DND-41 (cell line): Measurements from ENCODE around the gene SPC24.

Experiments
- ATAC-seq: fragments of 200-7000 bp; cut with Tn5 transposase; 3 replicates; pipeline ENCODE4 v1.9.1; 2021; ENCODE audit warnings: low read depth; ENCODE audit not compliant: insufficient read depth
- DNase-seq: peaks from one replicate; pipeline ENCODE4 v3.0.0-alpha.2; 2020
- H2AFZ ChIP-seq: 2 replicates; pipeline ENCODE4 v1.6.0; 2012; ENCODE audit warnings: low read depth, low read length
- H3K27ac ChIP-seq: 2 replicates; pipeline ENCODE4 v1.5.1; 2012; ENCODE audit warnings: low read length, inconsistent platforms
- H3K27me3 ChIP-seq: fragments of 200-600 bp; sonication (generic); 2 replicates; pipeline ENCODE4 v1.6.0; 2012; ENCODE audit warnings: low read length, mild to moderate bottlenecking, inconsistent platforms; ENCODE audit not compliant: insufficient read depth, poor library complexity
- H3K36me3 ChIP-seq: 2 replicates; pipeline ENCODE4 v1.5.1; 2012; ENCODE audit warnings: low read length, inconsistent platforms; ENCODE audit not compliant: insufficient read depth
- H3K4me1 ChIP-seq: 2 replicates; pipeline ENCODE4 v1.5.1; 2012; ENCODE audit warnings: mild to moderate bottlenecking, low read length; ENCODE audit not compliant: insufficient read depth
- H3K4me2 ChIP-seq: 2 replicates; pipeline ENCODE4 v1.6.0; 2012; ENCODE audit warnings: mild to moderate bottlenecking, moderate library complexity, low read length, inconsistent platforms; ENCODE audit not compliant: insufficient read depth
- H3K4me3 ChIP-seq, 2 experiments: fragments of 200-600 bp in 1 of 2; shearing (Covaris generic) in 1 of 2; 2 replicates each; pipeline ENCODE4 v1.5.1; 2012 to 2016; ENCODE audit warnings: inconsistent platforms in 2 of 2, low read length in 2 of 2, mild to moderate bottlenecking in 2 of 2, low read depth in 1 of 2, moderate library complexity in 1 of 2
- H3K79me2 ChIP-seq: 2 replicates; pipeline ENCODE4 v1.6.0; 2012; ENCODE audit warnings: low read length, inconsistent platforms; ENCODE audit not compliant: insufficient read depth
- H3K9ac ChIP-seq: 2 replicates; pipeline ENCODE4 v1.6.0; 2012; ENCODE audit warnings: low read depth, mild to moderate bottlenecking, inconsistent platforms, low read length, moderate library complexity
- H3K9me3 ChIP-seq: 2 replicates; pipeline ENCODE4 v1.5.1; 2012; ENCODE audit warnings: low read length, moderate library complexity, mild to moderate bottlenecking, inconsistent platforms; ENCODE audit not compliant: insufficient read depth, severe bottlenecking
- H4K20me1 ChIP-seq: 2 replicates; pipeline ENCODE4 v1.6.0; 2012; ENCODE audit warnings: low read length; ENCODE audit not compliant: insufficient read depth
- EZH2 ChIP-seq: IDR thresholded peaks from 3 replicates; pipeline ENCODE4 v1.6.1; 2012; ENCODE audit warnings: borderline replicate concordance, low read depth, mild to moderate bottlenecking, moderate library complexity, low read length, inconsistent platforms; ENCODE audit not compliant: severe bottlenecking
- TF ChIP-seq, protein P1 (sequence below): IDR thresholded peaks from 2 replicates; pipeline ENCODE4 v1.5.1; 2012; ENCODE audit warnings: borderline replicate concordance, low read length, moderate library complexity, mild to moderate bottlenecking; ENCODE audit not compliant: poor library complexity, severe bottlenecking; ENCODE audit errors: extremely low read depth

SPC24 gene

DNA sequence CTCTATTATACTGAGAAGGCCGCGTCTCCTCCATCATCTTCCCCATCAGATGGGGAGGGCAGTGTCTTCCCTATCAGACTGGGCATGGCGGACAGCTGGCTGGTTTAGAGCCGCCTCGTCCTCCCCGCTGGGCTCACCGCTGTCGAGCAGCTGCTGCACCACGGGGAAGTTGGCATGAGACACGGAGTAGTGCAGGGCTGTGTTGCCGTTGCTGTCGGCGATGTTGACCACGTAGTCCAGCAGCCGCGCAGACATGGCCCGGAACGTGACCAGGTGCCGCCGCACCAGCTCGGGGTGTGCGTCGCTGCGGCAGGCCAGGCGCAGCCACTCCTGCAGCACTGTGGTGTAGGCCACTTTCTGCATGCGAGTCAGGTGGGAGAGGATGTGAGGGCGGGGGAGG lies 18.8 kb upstream of the SPC24 start:
- Histone ChIP-seq H3K4me2 (no peak overlapping the region), H3K4me1 (no peaks in the 10 kb centered on the region), H3K9me3 (no peaks in the 10 kb centered on the region), H3K27ac (no peak overlapping the region), H4K20me1 (no peaks in the 10 kb centered on the region), H3K36me3 (no peaks in the 10 kb centered on the region), H3K9ac (no peak overlapping the region), H3K79me2 (no peaks in the 10 kb centered on the region), H2AFZ (no peak overlapping the region), H3K4me3 (no peak overlapping the region), H3K27me3 (no peaks in the 10 kb centered on the region)
- DNase-seq = no peak
- TF ChIP-seq, protein P1, sequence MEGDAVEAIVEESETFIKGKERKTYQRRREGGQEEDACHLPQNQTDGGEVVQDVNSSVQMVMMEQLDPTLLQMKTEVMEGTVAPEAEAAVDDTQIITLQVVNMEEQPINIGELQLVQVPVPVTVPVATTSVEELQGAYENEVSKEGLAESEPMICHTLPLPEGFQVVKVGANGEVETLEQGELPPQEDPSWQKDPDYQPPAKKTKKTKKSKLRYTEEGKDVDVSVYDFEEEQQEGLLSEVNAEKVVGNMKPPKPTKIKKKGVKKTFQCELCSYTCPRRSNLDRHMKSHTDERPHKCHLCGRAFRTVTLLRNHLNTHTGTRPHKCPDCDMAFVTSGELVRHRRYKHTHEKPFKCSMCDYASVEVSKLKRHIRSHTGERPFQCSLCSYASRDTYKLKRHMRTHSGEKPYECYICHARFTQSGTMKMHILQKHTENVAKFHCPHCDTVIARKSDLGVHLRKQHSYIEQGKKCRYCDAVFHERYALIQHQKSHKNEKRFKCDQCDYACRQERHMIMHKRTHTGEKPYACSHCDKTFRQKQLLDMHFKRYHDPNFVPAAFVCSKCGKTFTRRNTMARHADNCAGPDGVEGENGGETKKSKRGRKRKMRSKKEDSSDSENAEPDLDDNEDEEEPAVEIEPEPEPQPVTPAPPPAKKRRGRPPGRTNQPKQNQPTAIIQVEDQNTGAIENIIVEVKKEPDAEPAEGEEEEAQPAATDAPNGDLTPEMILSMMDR = no peak
- no peak for TF ChIP-seq EZH2
- no peak for ATAC-seq

DNA sequence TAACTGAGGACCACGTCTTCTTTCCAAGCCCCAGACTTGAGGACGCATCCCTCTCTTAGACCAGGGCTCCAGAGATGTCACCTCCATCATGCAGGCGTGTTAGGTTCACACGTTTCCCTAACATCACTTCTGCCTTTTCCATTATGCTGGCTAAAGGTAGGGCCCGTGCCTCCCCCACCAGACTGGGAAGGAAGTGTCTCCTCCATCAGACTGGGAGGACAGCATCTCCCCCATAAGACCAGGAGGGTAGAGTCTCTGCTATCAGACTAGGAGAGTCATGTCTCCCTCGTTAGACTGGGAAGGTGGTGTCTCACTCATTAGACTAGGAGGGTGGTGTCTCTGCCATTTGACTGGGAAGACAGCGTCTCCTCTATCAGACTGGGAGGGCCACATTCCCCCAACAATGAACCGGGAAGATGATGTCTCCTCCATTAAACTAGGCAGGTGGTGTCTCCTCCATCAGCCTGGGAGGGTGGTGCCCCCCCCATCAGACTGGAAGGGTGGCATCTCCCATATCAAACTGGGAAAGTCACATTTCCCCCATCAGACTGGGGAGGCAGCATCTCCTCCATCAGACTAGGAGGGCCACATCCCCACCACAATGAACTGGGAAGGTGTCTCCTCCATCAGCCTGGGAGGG lies 18.1 kb upstream of the SPC24 start:
- H4K20me1 ChIP-seq = no peaks in the 10 kb centered on the region
- no peaks in the 10 kb centered on the region for H3K36me3 ChIP-seq
- no peak for TF ChIP-seq EZH2
- TF ChIP-seq, protein P1 = no peak
- H2AFZ ChIP-seq = no peak overlapping the region
- no peaks in the 10 kb centered on the region for H3K4me1 ChIP-seq
- H3K4me2 ChIP-seq = no peak overlapping the region
- no peak for DNase-seq
- H3K27me3 ChIP-seq = no peaks in the 10 kb centered on the region
- H3K27ac ChIP-seq = no peak overlapping the region
- H3K9me3 ChIP-seq = no peaks in the 10 kb centered on the region
- H3K9ac ChIP-seq = no peak overlapping the region
- H3K4me3 ChIP-seq = no peak overlapping the region
- no peaks in the 10 kb centered on the region for H3K79me2 ChIP-seq
- no peak for ATAC-seq

DNA sequence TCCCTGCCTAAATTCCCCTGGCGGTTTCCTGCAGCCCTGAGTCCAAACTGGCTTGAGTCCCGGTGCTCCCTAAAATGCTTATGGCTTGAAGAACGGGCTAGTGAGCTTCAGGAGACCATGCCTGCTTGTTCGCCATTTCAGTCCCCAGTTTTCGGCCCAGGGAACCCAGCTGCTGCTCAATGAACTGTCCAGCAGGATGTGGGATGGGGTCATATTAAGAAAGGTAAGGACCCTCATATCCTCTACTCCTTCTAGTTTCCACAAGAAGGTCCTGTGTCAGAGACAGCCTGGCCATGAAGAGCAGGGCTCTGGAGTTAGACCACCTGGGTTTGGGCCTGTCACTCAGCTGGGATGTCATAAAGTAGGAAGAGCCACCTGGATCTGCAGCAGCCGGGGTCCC lies 17.0 kb upstream of the SPC24 start:
- H3K9ac ChIP-seq = no peak overlapping the region

More for the DNA sequence above, 17.0 kb upstream of the SPC24 start:
- DNase-seq (no peak), ATAC-seq (no peak)
- H3K9me3 ChIP-seq = no peaks in the 10 kb centered on the region
- no peaks in the 10 kb centered on the region for H3K36me3 ChIP-seq
- no peak overlapping the region for H3K27ac ChIP-seq
- H3K27me3 ChIP-seq = no peaks in the 10 kb centered on the region
- no peak overlapping the region for H3K4me3 ChIP-seq
- H3K79me2 ChIP-seq = no peaks in the 10 kb centered on the region
- TF ChIP-seq, protein P1 = no peak
- TF ChIP-seq EZH2 = no peak
- no peaks in the 10 kb centered on the region for H4K20me1 ChIP-seq
- H3K4me2 ChIP-seq = no peak overlapping the region
- H3K4me1 ChIP-seq = no peaks in the 10 kb centered on the region
- H2AFZ ChIP-seq = no peak overlapping the region
